Naive thymus-derived CD8-positive, alpha-beta T cell (primary cell): ENCODE data around the gene C11orf68. TPM values are rescaled to one million over a fixed set of nuclear protein-coding genes. Genes with fewer than 3 reads are reported as not detected.

Experiments used
- ATAC-seq, 2 donors: fragments of 150-1000 bp; cut with Tn5 transposase in 1 of 2; sonication (Bioruptor Pico), chemical (Tn5 transposase) in 1 of 2; 1 replicate in 1 of 2; 2 replicates in 1 of 2; pipeline ENCODE4 v1.10.0; 2021; ENCODE audit warnings: mild to moderate bottlenecking in 2 of 2, moderate library complexity in 2 of 2
- POLR2A ChIA-PET: fragments of 350-600 bp; sonication (Branson Sonifier 250); formaldehyde crosslinking; loops from one replicate; lab custom pipeline; 2021; ENCODE audit warnings: antibody characterized with exemption; lab: Charles Lee
- DNase-seq, 10 donors: peaks; one replicate each; pipeline versions ENCODE4 v3.0.0 to v3.0.0-alpha.2; 2020 to 2022
- H3K27ac Mint-ChIP-seq, 10 donors: one replicate each; pipeline ENCODE4 v1.8.0; 2020 to 2022; ENCODE audit warnings: mild to moderate bottlenecking in 10 of 10, mixed read lengths in 10 of 10, moderate library complexity in 4 of 10, inconsistent platforms in 1 of 10
- H3K27me3 Mint-ChIP-seq, 5 donors: one replicate each; pipeline ENCODE4 v1.8.0; 2021 to 2022; ENCODE audit warnings: mixed read lengths in 5 of 5
- H3K36me3 Mint-ChIP-seq, 3 donors: one replicate each; pipeline ENCODE4 v1.8.0; 2020 to 2022; ENCODE audit warnings: mixed read lengths in 3 of 3, mild to moderate bottlenecking in 2 of 3, inconsistent platforms in 1 of 3
- H3K4me1 Mint-ChIP-seq, 4 donors: one replicate each; pipeline ENCODE4 v1.8.0; 2021 to 2022; ENCODE audit warnings: mixed read lengths in 4 of 4
- H3K4me3 Mint-ChIP-seq, 10 donors: one replicate each; pipeline ENCODE4 v1.8.0; 2020 to 2022; ENCODE audit warnings: mild to moderate bottlenecking in 10 of 10, mixed read lengths in 10 of 10, moderate library complexity in 6 of 10, inconsistent platforms in 1 of 10
- H3K9me3 Mint-ChIP-seq, 9 donors: one replicate each; pipeline ENCODE4 v1.8.0; 2020 to 2022; ENCODE audit warnings: mixed read lengths in 9 of 9, mild to moderate bottlenecking in 3 of 9, inconsistent platforms in 1 of 9, moderate library complexity in 1 of 9
- polyA plus RNA-seq, 3 donors: library from polyadenylated mRNA; unstranded; fragments of 300-500 nt; fragmentation: Illumina TruSeq; gene quantifications; one replicate each; pipeline ENCODE4 v1.2.3, GENCODE V29; 2021
- total RNA-seq, 8 experiments: library from RNA in 2 of 8; stranded (reverse) in 2 of 8; gene quantifications; one replicate each; pipeline ENCODE4 v1.2.3 and lab custom pipeline; 2021 to 2026

The C11orf68 gene
- 10 to 100 TPM; 53.5 to 57.8 TPM for total RNA-seq
- 10 to 100 TPM; 46.0 to 82.2 (median 67.3) TPM for polyA plus RNA-seq
- total RNA-seq (lab: John Stamatoyannopoulos, UW): 6.1 to 28.8 (median 12.8) reads per million in 6 experiments

DNA sequence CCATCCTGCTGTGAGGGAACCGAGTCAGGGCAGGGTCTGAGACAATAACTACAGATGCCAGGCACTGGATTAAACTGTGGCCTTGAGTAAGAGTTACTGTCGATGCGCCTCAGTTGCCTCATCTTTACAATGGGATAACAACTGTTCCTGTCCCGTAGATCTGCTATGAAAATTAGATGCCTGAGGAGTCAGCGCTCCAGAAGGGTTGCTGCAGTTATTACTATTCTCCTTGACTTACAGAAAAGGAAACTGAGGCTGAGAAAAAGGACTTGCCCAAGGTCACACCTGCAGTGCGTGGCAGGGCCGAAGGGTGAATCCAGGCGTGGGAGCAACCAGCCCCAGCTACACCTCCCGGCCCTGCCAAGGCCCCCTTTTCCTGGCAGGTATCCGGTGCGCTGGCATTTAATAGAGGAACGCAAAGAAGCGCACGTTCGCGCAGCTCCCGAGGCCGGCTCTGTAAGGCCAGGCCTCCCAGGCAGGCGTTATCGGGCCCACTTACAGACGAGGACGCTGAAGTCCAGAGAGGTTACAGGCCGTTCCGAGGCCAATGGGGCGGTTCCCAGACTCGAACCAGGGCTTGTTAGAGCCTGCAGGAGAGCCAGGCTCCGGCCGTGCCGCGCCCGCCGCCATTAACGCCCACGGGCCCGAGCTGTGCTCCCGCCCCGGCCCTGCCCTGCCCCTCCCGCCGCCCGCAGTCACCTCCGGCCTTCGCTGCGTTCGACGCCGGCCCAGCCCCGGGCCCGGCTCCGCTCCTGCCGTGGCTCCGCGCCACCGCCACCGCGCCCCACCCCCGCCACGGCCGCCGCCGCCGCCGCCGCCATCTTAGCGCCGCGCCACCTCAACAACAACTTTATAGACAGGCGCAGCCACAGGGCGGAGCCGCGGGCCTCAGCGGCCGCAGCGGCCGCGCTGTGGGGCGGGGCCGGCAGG lies at the start of gene C11orf68:
TSS of gene C11orf68 (minus strand) at position 852 of the 930 bp plus-strand sequence. CDS start at position 821, 31 bp downstream.
- DNase-seq: no peak
- H3K4me1 Mint-ChIP-seq: peaks cover 19 to 65% (median 48%) of the 10 kb centered on the region in 4 donors
- H3K27me3 Mint-ChIP-seq: no peaks in the 10 kb centered on the region
- ATAC-seq: peak; percentile 70 to 72
- peak within 1 kb of the TSS; percentile 77 to 96 (median 92) for H3K27ac Mint-ChIP-seq
- peaks cover 0 to 33% (median 0%) of the 10 kb centered on the region in 3 donors for H3K36me3 Mint-ChIP-seq
- H3K9me3 Mint-ChIP-seq: no peaks in the 10 kb centered on the region
- POLR2A ChIA-PET: interaction anchor here (0.6 to 7.7 kb wide), 15 partner anchors 9 to 420 kb away, joined by 3 to 183 read pairs (median 7); partner anchors contain the start of genes CCDC85B, CFL1, FIBP and FOSL1
- peak within 1 kb of the TSS; percentile 88 to 97 (median 92) for H3K4me3 Mint-ChIP-seq

DNA sequence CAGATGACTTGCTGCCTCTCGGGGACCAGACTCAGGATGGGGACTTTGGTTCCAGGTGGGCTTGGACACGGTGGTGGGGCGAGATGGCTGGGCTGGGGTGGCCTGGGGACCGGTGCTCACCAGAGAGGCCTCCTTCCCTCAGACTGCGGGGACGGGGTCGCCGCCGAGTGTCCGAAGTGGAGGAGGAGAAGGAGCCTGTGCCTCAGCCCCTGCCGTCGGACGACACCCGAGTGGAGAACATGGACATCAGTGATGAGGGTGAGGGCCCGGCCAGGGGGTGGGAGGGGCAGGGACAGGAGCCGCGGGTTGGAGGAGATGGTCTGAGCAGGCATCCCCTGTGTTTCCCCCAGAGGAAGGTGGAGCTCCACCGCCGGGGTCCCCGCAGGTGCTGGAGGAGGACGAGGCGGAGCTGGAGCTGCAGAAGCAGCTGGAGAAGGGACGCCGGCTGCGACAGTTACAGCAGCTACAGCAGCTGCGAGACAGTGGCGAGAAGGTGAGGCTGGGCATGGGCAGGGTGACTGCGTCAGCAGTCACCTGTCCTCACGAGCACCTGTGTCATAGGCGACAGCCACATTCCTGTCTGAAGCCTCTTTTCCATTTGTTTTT lies 48.6 kb upstream of the C11orf68 start:
- Mint-ChIP-seq H3K9me3 (no peaks in the 10 kb centered on the region), H3K27me3 (no peaks in the 10 kb centered on the region), H3K27ac (no peak overlapping the region), H3K4me1 (peaks cover 27 to 42% (median 33%) of the 10 kb centered on the region in 4 donors), H3K36me3 (peaks cover 0 to 82% (median 6%) of the 10 kb centered on the region in 3 donors), H3K4me3 (no peak overlapping the region)
- DNase-seq: no peak
- no peak for ATAC-seq
- POLR2A ChIA-PET: no interaction called here

DNA sequence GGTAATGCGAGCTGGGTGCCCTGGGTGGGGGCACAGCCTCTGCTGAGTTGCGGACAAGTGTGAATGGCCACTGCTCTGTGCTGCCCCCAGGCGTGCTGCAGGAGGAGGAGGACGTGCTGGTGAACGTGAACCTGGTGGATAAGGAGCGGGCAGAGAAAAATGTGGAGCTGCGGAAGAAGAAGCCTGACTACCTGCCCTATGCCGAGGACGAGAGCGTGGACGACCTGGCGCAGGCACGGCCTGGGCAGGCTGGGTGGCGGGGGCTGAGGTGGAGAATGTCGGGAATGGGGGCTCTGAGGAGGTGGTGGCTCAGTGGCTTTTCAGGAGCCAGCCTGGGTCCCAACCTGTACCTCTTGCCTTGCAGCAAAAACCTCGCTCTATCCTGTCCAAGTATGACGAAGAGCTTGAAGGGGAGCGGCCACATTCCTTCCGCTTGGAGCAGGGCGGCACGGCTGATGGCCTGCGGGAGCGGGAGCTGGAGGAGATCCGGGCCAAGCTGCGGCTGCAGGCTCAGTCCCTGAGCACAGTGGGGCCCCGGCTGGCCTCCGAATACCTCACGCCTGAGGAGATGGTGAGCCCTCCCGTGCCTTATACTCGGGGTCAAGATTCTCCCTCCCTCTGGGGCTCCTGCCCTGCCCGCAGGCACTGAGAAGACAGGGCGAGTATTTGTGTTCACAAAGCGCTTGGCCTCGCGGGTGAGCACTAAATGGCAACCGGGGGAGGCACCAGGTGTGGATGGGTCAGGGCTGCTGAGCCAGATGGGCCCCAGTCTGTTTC lies 47.3 kb upstream of the C11orf68 start:
- Mint-ChIP-seq H3K36me3 (peaks cover 0 to 74% (median 6%) of the 10 kb centered on the region in 3 donors), H3K9me3 (no peaks in the 10 kb centered on the region), H3K27ac (peak overlapping the region in 4 of 10 donors; percentile 18 to 86 (median 42)), H3K27me3 (no peaks in the 10 kb centered on the region), H3K4me1 (peaks cover 30 to 49% (median 42%) of the 10 kb centered on the region in 4 donors), H3K4me3 (no peak overlapping the region)
- ATAC-seq (no peak), DNase-seq (no peak)
- POLR2A ChIA-PET: interaction anchor here (0.9 to 1.4 kb wide), 2 partner anchors 36 to 92 kb away, joined by 4 read pairs; partner anchors contain the start of genes BANF1 and EIF1AD

DNA sequence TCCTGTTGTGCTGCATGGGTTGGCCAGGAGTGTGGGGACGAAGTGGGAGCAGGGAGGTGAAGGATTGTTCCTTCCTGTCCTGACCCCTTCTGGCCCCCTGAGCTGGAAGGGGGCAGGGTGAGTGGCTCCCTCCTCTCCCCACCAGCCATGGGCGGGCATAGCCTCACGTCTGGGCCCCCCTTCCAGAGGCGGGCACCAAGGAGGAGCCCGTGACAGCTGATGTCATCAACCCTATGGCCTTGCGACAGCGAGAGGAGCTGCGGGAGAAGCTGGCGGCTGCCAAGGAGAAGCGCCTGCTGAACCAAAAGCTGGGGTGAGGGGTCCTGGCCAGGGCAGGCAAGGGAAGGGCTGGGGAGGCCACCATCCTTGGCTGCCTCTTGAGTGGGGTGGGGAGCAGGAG lies 46.0 kb upstream of the C11orf68 start:
- DNase-seq (no peak), ATAC-seq (no peak)
- Mint-ChIP-seq H3K36me3 (peaks cover 0 to 67% (median 6%) of the 10 kb centered on the region in 3 donors), H3K27ac (peak overlapping the region in 1 of 10 donors; percentile 19), H3K4me1 (peaks cover 27 to 46% (median 41%) of the 10 kb centered on the region in 4 donors), H3K4me3 (no peak overlapping the region), H3K9me3 (no peaks in the 10 kb centered on the region), H3K27me3 (no peaks in the 10 kb centered on the region)
- POLR2A ChIA-PET: interaction anchor here (1.4 to 1.9 kb wide), 2 partner anchors 37 to 77 kb away, joined by 4 to 5 read pairs; partner anchors contain the start of genes BANF1, EIF1AD and FIBP

DNA sequence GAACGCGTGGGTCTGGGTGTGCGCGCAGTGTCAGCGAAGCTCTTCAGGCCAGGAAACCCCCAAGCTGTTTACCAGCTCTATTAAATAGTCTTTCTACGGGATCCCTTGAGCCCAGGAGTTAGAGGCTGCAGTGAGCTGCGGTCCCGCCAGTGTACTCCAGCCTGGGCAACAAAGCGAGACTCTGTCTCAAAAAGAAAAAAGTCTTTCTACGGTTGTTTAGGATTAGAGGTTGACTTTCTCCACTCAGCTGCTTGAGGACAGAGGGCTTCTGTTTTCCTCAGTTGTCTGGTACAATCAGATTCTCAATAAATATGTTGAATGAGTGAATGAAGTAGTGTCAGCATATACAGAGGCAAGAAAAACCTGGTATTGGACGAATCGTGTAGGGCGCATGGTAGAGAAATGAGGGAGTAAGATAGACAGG lies 43.3 kb upstream of the C11orf68 start:
- Mint-ChIP-seq H3K36me3 (peaks cover 0 to 41% (median 6%) of the 10 kb centered on the region in 3 donors), H3K27ac (peak overlapping the region; percentile 85 to 100 (median 98)), H3K4me1 (peaks cover 21 to 45% (median 44%) of the 10 kb centered on the region in 4 donors), H3K9me3 (no peaks in the 10 kb centered on the region), H3K4me3 (peak overlapping the region; percentile 86 to 99 (median 97)), H3K27me3 (no peaks in the 10 kb centered on the region)
- DNase-seq (peak in 2 of 10 donors; percentile 28 to 39), ATAC-seq (no peak)
- POLR2A ChIA-PET: interaction anchor here (0.5 to 5.5 kb wide), 12 partner anchors 10 to 347 kb away, joined by 3 to 51 read pairs (median 6); partner anchors contain the start of genes BANF1, C11orf68, CCDC85B and CFL1

DNA sequence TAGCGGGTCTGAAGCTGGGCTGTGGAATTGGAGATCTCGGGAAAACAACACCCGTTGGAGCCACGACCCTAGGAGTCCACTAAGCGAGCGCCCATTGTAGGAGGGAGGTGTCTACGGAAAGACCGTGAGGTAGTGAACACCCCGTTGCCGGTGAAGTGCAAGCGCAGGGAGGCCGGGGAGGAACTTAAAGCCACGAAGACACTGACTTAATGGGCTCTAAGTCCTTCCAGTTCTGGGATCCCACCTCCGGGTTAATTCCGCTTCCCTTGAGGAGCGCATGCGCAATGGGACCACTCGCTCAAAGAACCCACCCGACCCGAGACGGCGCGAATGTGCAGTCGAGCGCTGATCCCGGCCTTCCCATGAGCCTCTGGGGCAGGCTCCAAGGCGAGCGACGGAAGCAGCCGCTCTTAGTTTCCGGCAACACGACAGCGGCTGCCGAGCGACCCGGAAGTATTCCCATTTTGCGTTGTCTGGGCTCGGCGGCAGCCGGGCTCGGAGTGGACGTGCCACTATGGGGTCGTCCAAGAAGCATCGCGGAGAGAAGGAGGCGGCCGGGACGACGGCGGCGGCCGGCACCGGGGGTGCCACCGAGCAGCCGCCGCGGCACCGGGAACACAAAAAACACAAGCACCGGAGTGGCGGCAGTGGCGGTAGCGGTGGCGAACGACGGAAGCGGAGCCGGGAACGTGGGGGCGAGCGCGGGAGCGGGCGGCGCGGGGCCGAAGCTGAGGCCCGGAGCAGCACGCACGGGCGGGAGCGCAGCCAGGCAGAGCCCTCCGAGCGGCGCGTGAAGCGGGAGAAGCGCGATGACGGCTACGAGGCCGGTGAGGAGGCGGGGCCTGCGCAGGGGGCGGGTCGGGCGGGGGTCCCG lies 42.6 kb upstream of the C11orf68 start, which contains the start of gene SART1:
TSS of gene SART1 (plus strand) at position 468 of the 874 bp plus-strand sequence. CDS start at position 515, 47 bp downstream.
- POLR2A ChIA-PET: interaction anchor here (0.5 to 5.5 kb wide), 19 partner anchors 9 to 389 kb away, joined by 3 to 51 read pairs (median 6); partner anchors contain the start of genes BANF1, C11orf68, CCDC85B and CFL1
- Mint-ChIP-seq H3K4me1 (peaks cover 23 to 51% (median 50%) of the 10 kb centered on the region in 4 donors), H3K27me3 (no peaks in the 10 kb centered on the region), H3K36me3 (peaks cover 0 to 34% (median 6%) of the 10 kb centered on the region in 3 donors), H3K27ac (peak within 1 kb of the TSS; percentile 97 to 100 (median 98)), H3K4me3 (peak within 1 kb of the TSS; percentile 93 to 99 (median 98)), H3K9me3 (no peaks in the 10 kb centered on the region)
- peak; percentile 91 to 99 (median 96) for DNase-seq
- peak; percentile 91 to 93 for ATAC-seq

DNA sequence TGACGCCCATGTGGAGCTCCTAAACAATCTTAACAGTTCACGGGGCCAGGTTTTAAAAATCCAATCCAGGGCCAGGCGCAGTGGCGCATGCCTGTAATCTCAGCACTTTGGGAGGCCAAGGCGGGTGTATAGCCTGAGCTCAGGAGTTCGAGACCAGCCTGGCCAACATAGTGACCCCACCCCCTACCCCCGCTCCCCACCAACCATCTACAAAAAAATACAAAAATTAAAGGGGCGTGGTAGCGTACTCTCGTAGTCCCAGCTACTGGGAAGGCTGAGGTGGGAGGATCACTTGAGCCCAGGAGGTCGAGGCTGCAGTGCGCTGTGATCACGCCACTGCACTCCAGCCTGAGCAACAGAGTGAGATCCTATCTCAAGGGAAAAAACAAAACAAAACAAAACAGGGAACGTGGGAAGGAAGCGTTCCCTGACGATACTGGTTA lies 42.0 kb upstream of the C11orf68 start:
- Mint-ChIP-seq H3K27me3 (no peaks in the 10 kb centered on the region), H3K4me3 (peak overlapping the region; percentile 93 to 99 (median 98)), H3K27ac (peak overlapping the region; percentile 97 to 100 (median 98)), H3K4me1 (peaks cover 22 to 57% (median 53%) of the 10 kb centered on the region in 4 donors), H3K36me3 (peaks cover 0 to 28% (median 4%) of the 10 kb centered on the region in 3 donors), H3K9me3 (no peaks in the 10 kb centered on the region)
- POLR2A ChIA-PET: interaction anchor here (0.7 to 5.5 kb wide), 16 partner anchors 15 to 390 kb away, joined by 3 to 51 read pairs (median 5); partner anchors contain the start of genes BANF1, C11orf68, CCDC85B and CFL1
- peak in 1 of 2 donors; percentile 1 for ATAC-seq
- DNase-seq: peak in 1 of 10 donors; percentile 55

DNA sequence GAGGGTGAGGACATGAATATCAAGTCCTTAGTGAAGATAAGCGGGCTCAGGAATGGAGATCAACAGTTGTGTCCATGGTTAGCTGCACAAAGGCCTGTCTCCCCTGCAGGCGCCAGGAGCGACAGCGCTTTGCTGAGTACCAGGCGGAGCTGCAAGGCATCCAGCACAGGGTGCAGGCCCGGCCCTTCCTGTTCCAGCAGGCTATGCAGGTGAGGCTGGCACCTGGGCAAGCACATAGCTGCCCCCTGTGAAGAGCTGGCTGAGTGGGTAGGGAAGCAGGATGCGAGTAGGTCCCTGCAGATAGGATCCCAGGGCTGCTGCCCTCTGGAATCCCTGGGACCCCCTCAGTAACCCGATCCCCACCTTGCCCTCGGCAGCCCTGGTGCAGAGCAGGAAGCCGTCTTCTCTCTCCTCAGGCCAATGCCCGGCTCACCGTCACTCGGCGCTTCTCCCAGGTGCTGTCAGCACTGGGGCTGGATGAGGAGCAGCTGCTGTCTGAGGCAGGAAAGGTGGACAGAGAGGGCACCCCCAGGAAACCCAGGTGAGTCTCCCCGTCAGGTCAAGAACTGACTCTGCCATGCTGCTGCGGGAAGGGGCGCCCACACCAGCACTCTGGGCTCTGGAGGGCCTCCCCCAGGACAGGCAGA lies 40.0 kb upstream of the C11orf68 start:
- H3K27me3 Mint-ChIP-seq: no peaks in the 10 kb centered on the region
- peak overlapping the region in 3 of 10 donors; percentile 18 to 24 (median 18) for H3K4me3 Mint-ChIP-seq
- POLR2A ChIA-PET: interaction anchor here (0.6 to 5.5 kb wide), 7 partner anchors 27 to 1091 kb away, joined by 3 to 51 read pairs (median 4); partner anchors contain the start of genes BANF1, CCDC85B, EIF1AD and FIBP
- DNase-seq (peak in 1 of 10 donors; percentile 58), ATAC-seq (no peak)
- H3K36me3 Mint-ChIP-seq: peaks cover 0 to 8% (median 0%) of the 10 kb centered on the region in 3 donors
- H3K4me1 Mint-ChIP-seq: peaks cover 17 to 50% (median 47%) of the 10 kb centered on the region in 4 donors
- H3K27ac Mint-ChIP-seq: peak overlapping the region in 9 of 10 donors; percentile 25 to 98 (median 40)
- H3K9me3 Mint-ChIP-seq: no peaks in the 10 kb centered on the region

DNA sequence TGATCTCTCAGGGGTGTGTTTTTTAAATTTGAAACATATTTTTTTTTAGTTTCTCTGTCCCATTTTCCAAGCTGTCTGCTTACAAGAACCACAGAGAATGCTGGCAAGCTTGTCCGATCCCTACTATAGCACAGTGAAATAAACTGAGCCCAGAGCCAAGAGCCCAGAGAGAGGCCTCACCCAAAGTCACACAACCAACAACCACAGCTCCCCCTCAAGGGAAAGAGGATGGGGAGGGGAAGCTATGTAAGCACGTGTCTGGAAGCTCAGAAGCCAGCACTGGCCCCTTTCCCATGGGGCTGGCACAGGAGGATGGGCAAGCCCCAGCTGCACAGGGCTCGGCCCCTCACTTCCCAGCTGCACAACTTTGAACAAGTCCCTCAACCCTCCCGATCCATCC lies 39.4 kb upstream of the C11orf68 start:
- Mint-ChIP-seq H3K4me3 (peak overlapping the region in 3 of 10 donors; percentile 24 to 48 (median 42)), H3K27me3 (no peaks in the 10 kb centered on the region), H3K4me1 (peaks cover 17 to 44% (median 41%) of the 10 kb centered on the region in 4 donors)

More for the DNA sequence above, 39.4 kb upstream of the C11orf68 start:
- Mint-ChIP-seq H3K9me3 (no peaks in the 10 kb centered on the region), H3K36me3 (peaks cover 0 to 5% (median 0%) of the 10 kb centered on the region in 3 donors), H3K27ac (peak overlapping the region in 8 of 10 donors; percentile 37 to 98 (median 64))
- DNase-seq (no peak), ATAC-seq (no peak)
- POLR2A ChIA-PET: interaction anchor here (0.6 to 5.5 kb wide), 8 partner anchors 26 to 1091 kb away, joined by 3 to 51 read pairs (median 4); partner anchors contain the start of genes BANF1, CCDC85B, EIF1AD and FIBP
